DOHH2 (cell line): ENCODE results near the gene PXK.

Experiments used
- H3F3A ChIP-seq: fragments of 200-600 bp; sonication (generic), shearing (Covaris generic); 2 replicates; pipeline ENCODE4 v1.6.0; 2016; ENCODE audit warnings: antibody characterized with exemption, mild to moderate bottlenecking; ENCODE audit not compliant: control insufficient read depth, insufficient read depth
- H3K27ac ChIP-seq: fragments of 200-600 bp; sonication (generic); 2 replicates; pipeline ENCODE4 v1.5.1; 2014; ENCODE audit warnings: low read depth, mild to moderate bottlenecking, low read length, moderate library complexity
- H3K27me3 ChIP-seq: fragments of 200-600 bp; sonication (generic); 2 replicates; pipeline ENCODE4 v1.6.1; 2014; ENCODE audit warnings: mild to moderate bottlenecking, low read length, mixed read lengths; ENCODE audit not compliant: control insufficient read depth
- H3K36me3 ChIP-seq: fragments of 200-600 bp; sonication (generic); 2 replicates; pipeline ENCODE4 v1.6.1; 2014; ENCODE audit warnings: mild to moderate bottlenecking, low read length, moderate library complexity, mixed read lengths; ENCODE audit not compliant: control insufficient read depth
- H3K4me1 ChIP-seq: fragments of 200-600 bp; sonication (generic); 2 replicates; pipeline ENCODE4 v1.6.1; 2014; ENCODE audit warnings: mild to moderate bottlenecking, low read length, mixed read lengths; ENCODE audit not compliant: control insufficient read depth
- H3K4me2 ChIP-seq: fragments of 200-600 bp; sonication (generic); 2 replicates; pipeline ENCODE4 v1.6.0; 2014; ENCODE audit warnings: mild to moderate bottlenecking, low read length, moderate library complexity
- H3K4me3 ChIP-seq: fragments of 200-600 bp; sonication (generic); 2 replicates; pipeline ENCODE4 v1.5.1; 2014; ENCODE audit warnings: mild to moderate bottlenecking, low read length, mixed read lengths
- H3K79me2 ChIP-seq: fragments of 200-600 bp; sonication (generic); 2 replicates; pipeline ENCODE4 v1.6.1; 2014; ENCODE audit warnings: mild to moderate bottlenecking, low read length, mixed read lengths; ENCODE audit not compliant: control insufficient read depth
- H3K9me2 ChIP-seq: fragments of 200-600 bp; sonication (generic); replicated peaks from 2 replicates; pipeline ENCODE4 v1.6.1; 2014; ENCODE audit warnings: mild to moderate bottlenecking, low read length, mixed read lengths; ENCODE audit not compliant: control insufficient read depth
- H3K9me3 ChIP-seq: fragments of 200-600 bp; sonication (generic); 2 replicates; pipeline ENCODE4 v1.6.1; 2014; ENCODE audit warnings: antibody characterized with exemption, low read length, mixed read lengths; ENCODE audit not compliant: control insufficient read depth, insufficient read depth
- H4K20me1 ChIP-seq: fragments of 200-600 bp; sonication (generic); 2 replicates; pipeline ENCODE4 v1.6.0; 2014; ENCODE audit warnings: low read depth, mild to moderate bottlenecking, antibody characterized with exemption, low read length, moderate library complexity; ENCODE audit not compliant: control insufficient read depth, insufficient read depth
- CTCF ChIP-seq: fragments of 200-600 bp; sonication (generic); IDR thresholded peaks from one replicate; pipeline ENCODE4 v1.5.1; 2014; ENCODE audit warnings: antibody characterized with exemption, mild to moderate bottlenecking, low read depth, low read length; ENCODE audit not compliant: poor library complexity, severe bottlenecking
- EZH2phosphoT487 ChIP-seq: fragments of 200-600 bp; sonication (generic); IDR thresholded peaks from 2 replicates; pipeline ENCODE4 v1.6.1; 2017; ENCODE audit warnings: borderline replicate concordance, mild to moderate bottlenecking, antibody characterized with exemption, low read length, moderate library complexity, mixed read lengths

Gene PXK

GRCh38 chr3:58411036-58411435, 78.3 kb downstream of the PXK start:
- TF ChIP-seq CTCF (no peak), EZH2phosphoT487 (no peak)
- Histone ChIP-seq H3K27me3 (no peaks in the 10 kb centered on the region), H3K4me1 (peaks cover 5% of the 10 kb centered on the region), H3K4me2 (no peak overlapping the region), H4K20me1 (peaks cover 5% of the 10 kb centered on the region; the same call in 1 of the 2 replicates), H3K9me2 (no peaks in the 10 kb centered on the region), H3K27ac (no peak overlapping the region), H3K9me3 (no peaks in the 10 kb centered on the region), H3K79me2 (peaks cover 17% of the 10 kb centered on the region), H3F3A (peaks cover 24% of the 10 kb centered on the region), H3K36me3 (peaks cover 93% of the 10 kb centered on the region), H3K4me3 (no peak overlapping the region)

- Histone ChIP-seq H3K27me3 (no peaks in the 10 kb centered on the region), H4K20me1 (peaks cover 5% of the 10 kb centered on the region; the same call in 1 of the 2 replicates), H3F3A (peaks cover 26% of the 10 kb centered on the region), H3K9me3 (no peaks in the 10 kb centered on the region), H3K4me3 (no peak overlapping the region), H3K27ac (no peak overlapping the region), H3K4me1 (peaks cover 5% of the 10 kb centered on the region), H3K36me3 (peaks cover 97% of the 10 kb centered on the region), H3K9me2 (no peaks in the 10 kb centered on the region), H3K4me2 (no peak overlapping the region), H3K79me2 (peaks cover 20% of the 10 kb centered on the region)
- TF ChIP-seq CTCF = no peak
Measured at GRCh38 chr3:58411851-58412830, 79.4 kb downstream of the PXK start.

GRCh38 chr3:58414538-58415197, 82.0 kb downstream of the PXK start:
- H3K4me1 ChIP-seq = peaks cover 9% of the 10 kb centered on the region
- H3F3A ChIP-seq = peaks cover 33% of the 10 kb centered on the region
- H3K4me3 ChIP-seq = no peak overlapping the region
- no peaks in the 10 kb centered on the region for H3K27me3 ChIP-seq
- no peaks in the 10 kb centered on the region for H3K9me2 ChIP-seq
- H3K36me3 ChIP-seq = peaks cover 98% of the 10 kb centered on the region
- H4K20me1 ChIP-seq = peaks cover 5% of the 10 kb centered on the region; the same call in 1 of the 2 replicates
- no peaks in the 10 kb centered on the region for H3K9me3 ChIP-seq
- peaks cover 20% of the 10 kb centered on the region for H3K79me2 ChIP-seq
- peak overlapping the region; percentile 6; the same call in 1 of the 2 replicates for H3K27ac ChIP-seq
- TF ChIP-seq EZH2phosphoT487 (no peak), CTCF (peak; percentile 76)
- H3K4me2 ChIP-seq = no peak overlapping the region
